Activated B cell treated with CpG ODN at 0.5 μM for 24 hours (primary cell): Measurements from ENCODE around the gene NPBWR2. TPM values are rescaled to one million over a fixed set of nuclear protein-coding genes. Genes with fewer than 3 reads are reported as not detected.

Experiments used
- ATAC-seq: fragments of 200-7000 bp; cut with Tn5 transposase; one replicate; pipeline ENCODE4 v1.10.0; 2021; ENCODE audit warnings: low read depth, mild to moderate bottlenecking, moderate library complexity
- CTCF ChIA-PET: fragments of 350-600 bp; sonication (Branson Sonifier 250); formaldehyde crosslinking; loops from one replicate; lab custom pipeline; 2021; ENCODE audit warnings: antibody characterized with exemption; lab: Charles Lee
- POLR2A ChIA-PET: fragments of 350-600 bp; sonication (Branson Sonifier 250); formaldehyde crosslinking; loops from one replicate; lab custom pipeline; 2021; ENCODE audit warnings: antibody characterized with exemption; lab: Charles Lee
- DNase-seq: peaks from one replicate; pipeline ENCODE4 v3.0.0; 2022
- H3K27ac Mint-ChIP-seq: one replicate; pipeline ENCODE4 v1.8.0; 2020; ENCODE audit warnings: mixed read lengths
- H3K27me3 Mint-ChIP-seq: one replicate; pipeline ENCODE4 v1.8.0; 2021; ENCODE audit warnings: mixed read lengths
- H3K36me3 Mint-ChIP-seq: one replicate; pipeline ENCODE4 v1.8.0; 2021; ENCODE audit warnings: low read depth, mixed read lengths
- H3K4me1 Mint-ChIP-seq: one replicate; pipeline ENCODE4 v1.8.0; 2021; ENCODE audit warnings: mixed read lengths
- H3K4me3 Mint-ChIP-seq: one replicate; pipeline ENCODE4 v1.8.0; 2020; ENCODE audit warnings: mild to moderate bottlenecking, mixed read lengths
- H3K9me3 Mint-ChIP-seq: one replicate; pipeline ENCODE4 v1.8.0; 2020; ENCODE audit warnings: mixed read lengths
- CTCF ChIP-seq: fragments of 200-600 bp; IDR thresholded peaks from one replicate; pipeline ENCODE4 v1.8.0; 2022; ENCODE audit warnings: antibody characterized with exemption, mild to moderate bottlenecking
- intact Hi-C: fragments of 100-400 bp; cut with micrococcal nuclease; formaldehyde crosslinking; loops from one replicate; pipeline ENCODE4 v1.15.1; 2024
- total RNA-seq: library from RNA; stranded (reverse); gene quantifications from 2 replicates; pipeline ENCODE4 v1.2.3, GENCODE V29; 2022

NPBWR2 gene
- total RNA-seq, 1 donor from 2014 or later: not detected

GRCh38 chr20:64068386-64069208, 38.8 kb downstream of the NPBWR2 start:
- H3K9me3 Mint-ChIP-seq: no peaks in the 10 kb centered on the region
- no peak overlapping the region for H3K27ac Mint-ChIP-seq
- ChIA-PET CTCF (interaction anchor here (0.8 to 2.5 kb wide), 7 partner anchors 9 to 95 kb away, joined by 3 to 11 read pairs (median 3); partner anchors contain the start of genes LKAAEAR1 and RGS19), POLR2A (interaction anchor here (0.6 to 5.6 kb wide), 2 partner anchors 9 to 25 kb away, joined by 6 to 77 read pairs; partner anchors contain the start of genes OPRL1 and RGS19)
- no peak for DNase-seq
- H3K36me3 Mint-ChIP-seq: peaks cover 14% of the 10 kb centered on the region
- intact Hi-C loops: loop anchor here (1.0 to 10.0 kb wide), 2 partner anchors 29 to 444 kb away; partner anchors contain the start of gene GMEB2
- H3K4me1 Mint-ChIP-seq: peaks cover 79% of the 10 kb centered on the region
- no peak overlapping the region for H3K4me3 Mint-ChIP-seq
- H3K27me3 Mint-ChIP-seq: no peaks in the 10 kb centered on the region
- ATAC-seq: no peak
- TF ChIP-seq CTCF: no peak

GRCh38 chr20:64067733-64068307, 39.5 kb downstream of the NPBWR2 start:
- intact Hi-C loops: loop anchor here (10.0 kb wide), 1 partner anchor 443 kb away; the partner anchor contains the start of gene GMEB2
- Mint-ChIP-seq H3K27ac (no peak overlapping the region), H3K27me3 (no peaks in the 10 kb centered on the region), H3K4me1 (peaks cover 77% of the 10 kb centered on the region), H3K9me3 (no peaks in the 10 kb centered on the region), H3K36me3 (peaks cover 7% of the 10 kb centered on the region), H3K4me3 (no peak overlapping the region)
- no peak for ATAC-seq
- ChIA-PET CTCF (interaction anchor here (1.2 kb wide), 2 partner anchors 8 to 26 kb away, joined by 3 to 5 read pairs; no protein-coding TSS in a partner anchor), POLR2A (interaction anchor here (0.6 to 5.6 kb wide), 2 partner anchors 10 to 24 kb away, joined by 6 to 77 read pairs; partner anchors contain the start of genes OPRL1 and RGS19)
- TF ChIP-seq CTCF: no peak
- DNase-seq: no peak

GRCh38 chr20:64067005-64067632, 40.2 kb downstream of the NPBWR2 start:
- TF ChIP-seq CTCF: no peak
- POLR2A ChIA-PET: interaction anchor here (0.6 to 5.6 kb wide), 2 partner anchors 10 to 54 kb away, joined by 4 to 77 read pairs; partner anchors contain the start of genes OPRL1 and RGS19
- Mint-ChIP-seq H3K27ac (peak overlapping the region; percentile 46), H3K27me3 (no peaks in the 10 kb centered on the region), H3K36me3 (peaks cover 2% of the 10 kb centered on the region), H3K4me1 (peaks cover 73% of the 10 kb centered on the region), H3K4me3 (no peak overlapping the region), H3K9me3 (no peaks in the 10 kb centered on the region)
- ATAC-seq (no peak), DNase-seq (no peak)
- intact Hi-C loops: loop anchor here (10.0 kb wide), 1 partner anchor 442 kb away; the partner anchor contains the start of gene GMEB2
- CTCF ChIA-PET: interaction anchor here (1.4 to 2.3 kb wide), 2 partner anchors 11 to 28 kb away, joined by 8 to 12 read pairs; no protein-coding TSS in a partner anchor

- CTCF ChIA-PET: interaction anchor here (1.4 to 2.3 kb wide), 2 partner anchors 12 to 26 kb away, joined by 8 to 12 read pairs; no protein-coding TSS in a partner anchor
- peaks cover 62% of the 10 kb centered on the region for H3K4me1 Mint-ChIP-seq
Observed at GRCh38 chr20:64065974-64066343, 41.4 kb downstream of the NPBWR2 start.

More at GRCh38 chr20:64065974-64066343, 41.4 kb downstream of the NPBWR2 start:
- intact Hi-C loops: loop anchor here (10.0 kb wide), 1 partner anchor 441 kb away; the partner anchor contains the start of gene GMEB2
- Mint-ChIP-seq H3K27me3 (no peaks in the 10 kb centered on the region), H3K4me3 (peak overlapping the region; percentile 52), H3K9me3 (no peaks in the 10 kb centered on the region), H3K27ac (peak overlapping the region; percentile 78), H3K36me3 (peaks cover 2% of the 10 kb centered on the region)
- DNase-seq (peak; percentile 40), ATAC-seq (peak; percentile 61)
- POLR2A ChIA-PET: interaction anchor here (0.6 to 5.6 kb wide), 6 partner anchors 12 to 545 kb away, joined by 3 to 77 read pairs (median 4); partner anchors contain the start of genes GMEB2, OPRL1, RGS19 and UCKL1
- TF ChIP-seq CTCF: no peak
